Skin epidermis (tissue), 12 donors: ENCODE data around the gene KRTAP4-9.
"Not testable (repeated sequence)": the region's sequence is repeated elsewhere in the genome, so short reads cannot be mapped to it uniquely, and the experiment has no call there.

Experiments used
- H3K27ac ChIP-seq, 21 experiments: fragments of 200-600 bp; sonication (generic) in 11 of 21; one replicate each; pipeline ENCODE4 v1.5.0; 2020; ENCODE audit warnings: mild to moderate bottlenecking in 3 of 21, inconsistent platforms in 2 of 21, moderate library complexity in 2 of 21
- H3K4me3 ChIP-seq, 7 experiments: fragments of 200-600 bp; sonication (generic) in 2 of 7; one replicate each; pipeline ENCODE4 v1.5.0; 2020; ENCODE audit warnings: inconsistent platforms in 2 of 7, mild to moderate bottlenecking in 2 of 7, moderate library complexity in 1 of 7

KRTAP4-9 gene

DNA sequence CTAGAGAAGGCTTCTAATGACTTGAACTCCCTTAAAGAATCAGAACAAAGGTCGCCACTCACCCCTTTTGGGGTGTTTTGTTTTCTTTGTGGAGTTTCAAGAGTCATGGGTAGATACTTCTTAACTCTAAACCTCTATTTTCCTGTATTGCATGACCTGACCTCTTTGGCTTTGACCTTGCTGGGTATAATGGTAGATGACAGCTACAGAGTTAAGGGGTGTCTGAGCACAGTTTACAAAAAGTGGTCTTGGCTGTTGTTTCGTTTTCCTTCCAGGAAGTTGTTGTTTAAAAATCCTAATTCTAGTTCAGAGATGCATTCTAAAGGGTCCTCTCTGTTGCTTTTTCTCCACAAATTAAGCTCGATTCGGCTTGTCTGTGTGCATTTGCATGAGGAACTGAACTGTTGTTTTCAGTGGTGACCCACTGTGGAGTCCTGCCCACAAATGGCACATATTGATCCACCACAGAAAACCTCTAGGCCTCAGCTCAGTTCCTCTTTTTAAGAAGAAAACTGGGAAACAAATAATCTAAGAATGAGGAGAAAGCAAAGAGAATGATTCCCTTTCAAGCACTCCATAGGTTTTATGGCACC lies 16.3 kb upstream of the KRTAP4-9 start:
- H3K4me3 ChIP-seq, H3K27ac ChIP-seq: not testable (repeated sequence)

GRCh38 chr17:41096055-41096454 lies 9.1 kb upstream of the KRTAP4-9 start:
- Histone ChIP-seq H3K27ac (no peak overlapping the region), H3K4me3 (no peak overlapping the region)

- Histone ChIP-seq H3K4me3 (no peak within 1 kb of the TSS), H3K27ac (no peak within 1 kb of the TSS)
These were observed 7.1 kb upstream of the KRTAP4-9 start, which contains the start of gene KRTAP4-8 for GRCh38 chr17:41098042-41098441. Gene KRTAP4-8, minus strand, starts transcription at chr17:41098142. Its CDS starts 58 bp downstream, at chr17:41098084.

- no peak overlapping the region for H3K4me3 ChIP-seq
- no peak overlapping the region for H3K27ac ChIP-seq
These were observed 6.7 kb upstream of the KRTAP4-9 start for GRCh38 chr17:41098481-41098880.

DNA sequence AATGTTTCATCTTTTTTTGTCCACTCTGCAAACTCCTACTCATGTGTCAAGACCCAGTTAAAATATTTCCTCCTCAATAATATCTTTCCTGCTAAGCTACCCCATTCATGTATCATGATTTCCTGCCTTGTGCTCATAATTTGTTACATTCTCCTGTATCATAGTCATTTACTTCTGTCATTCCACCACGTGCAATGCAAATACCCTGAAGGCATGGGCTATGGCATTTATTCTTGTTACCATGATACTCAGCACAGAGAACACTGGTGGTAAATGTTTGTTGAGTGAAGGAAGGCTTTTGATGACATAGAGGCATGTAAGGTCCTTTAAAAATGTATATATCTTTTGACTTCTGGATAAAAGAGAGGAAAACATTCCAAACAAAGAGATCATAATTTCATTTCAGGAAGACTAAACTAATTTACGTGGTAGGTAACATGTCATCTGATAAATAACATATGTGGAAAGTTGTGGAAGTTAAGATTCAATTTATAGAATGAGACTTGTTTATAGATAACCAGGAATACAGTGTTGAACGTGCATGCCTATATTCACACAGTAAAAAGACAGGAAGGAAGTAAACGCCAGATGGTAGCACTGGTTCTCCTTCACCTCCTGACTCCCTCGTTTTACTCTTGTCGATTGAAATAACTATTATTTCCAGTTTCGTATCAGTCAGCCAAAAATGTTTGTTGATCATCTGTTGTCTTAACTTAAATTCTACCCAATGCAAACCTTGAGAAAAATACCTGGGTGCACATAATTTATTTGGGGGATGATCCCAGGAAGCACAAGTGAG lies 5.3 kb upstream of the KRTAP4-9 start:
- H3K27ac ChIP-seq, H3K4me3 ChIP-seq: not testable (repeated sequence)

DNA sequence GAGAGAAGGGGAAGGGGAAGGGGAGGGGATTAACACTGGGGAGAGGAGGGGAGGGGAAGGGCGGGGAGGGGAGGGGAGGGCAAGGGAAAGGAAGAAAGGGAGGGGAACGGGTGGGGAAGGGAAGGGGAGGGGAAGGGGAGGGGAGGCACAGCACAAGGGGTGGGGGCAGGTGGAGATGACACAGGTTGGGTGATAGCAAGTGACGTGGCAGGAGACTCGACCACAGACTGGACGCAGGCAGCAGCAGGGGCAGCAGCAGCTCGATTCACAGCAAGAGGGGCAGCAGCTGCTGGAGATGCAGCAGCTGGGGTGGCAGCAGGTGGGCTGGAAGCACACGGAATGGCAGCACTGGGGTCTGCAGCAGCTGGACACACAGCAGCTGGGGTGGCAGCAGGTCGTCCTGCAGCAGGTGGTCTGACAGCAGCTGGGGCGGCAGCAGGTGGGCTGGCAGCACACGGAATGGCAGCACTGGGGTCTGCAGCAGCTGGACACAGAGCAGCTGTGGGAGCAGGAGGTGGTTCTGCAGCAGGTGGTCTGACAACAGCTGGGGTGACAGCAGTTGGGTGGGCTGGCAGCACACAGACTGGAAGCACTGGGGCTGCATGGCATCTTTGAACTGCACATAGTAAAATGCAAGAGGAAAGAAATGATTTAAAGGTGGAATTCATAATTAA lies 3.5 kb upstream of the KRTAP4-9 start, which contains the start of gene KRTAP4-16:
KRTAP4-16 (minus strand) TSS at position 624 of the 674 bp plus-strand sequence; CDS start at position 624, 0 bp downstream.
- H3K4me3 ChIP-seq: no peak within 1 kb of the TSS
- H3K27ac ChIP-seq: no peak within 1 kb of the TSS

GRCh38 chr17:41103896-41104295 lies 1.3 kb upstream of the KRTAP4-9 start:
- no peak overlapping the region for H3K27ac ChIP-seq

GRCh38 chr17:41104386-41105038 lies 677 bp upstream of the KRTAP4-9 start:
- H3K27ac ChIP-seq, H3K4me3 ChIP-seq: not testable (repeated sequence)

More at GRCh38 chr17:41103896-41104295, 1.3 kb upstream of the KRTAP4-9 start:
- no peak overlapping the region for H3K4me3 ChIP-seq

DNA sequence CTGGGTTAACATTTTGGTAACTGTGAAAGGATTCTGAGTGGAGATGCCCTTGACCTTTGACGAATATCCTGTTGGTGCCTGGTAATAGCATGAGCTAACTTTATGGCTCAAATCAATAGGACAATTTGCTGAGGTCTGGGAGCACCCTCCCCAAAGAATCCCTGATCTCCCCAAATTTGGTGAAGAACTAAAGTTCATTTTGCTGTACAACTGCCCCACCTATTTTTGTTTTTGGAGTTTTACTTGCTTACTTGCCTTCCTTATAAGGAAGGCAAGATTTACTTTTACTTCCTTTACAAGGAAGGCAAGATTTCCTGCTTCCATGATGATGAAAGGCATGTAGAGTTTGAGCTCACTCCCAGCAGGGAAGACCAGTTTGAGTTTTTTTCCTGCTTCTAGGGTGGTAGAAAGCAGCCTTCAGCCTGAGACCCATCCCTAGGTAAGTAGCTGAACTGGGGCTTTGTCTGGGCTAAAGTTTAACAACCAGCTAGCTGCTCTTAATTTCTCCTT lies 2.8 kb downstream of the KRTAP4-9 start:
- Histone ChIP-seq H3K27ac (no peak overlapping the region), H3K4me3 (no peak overlapping the region)

DNA sequence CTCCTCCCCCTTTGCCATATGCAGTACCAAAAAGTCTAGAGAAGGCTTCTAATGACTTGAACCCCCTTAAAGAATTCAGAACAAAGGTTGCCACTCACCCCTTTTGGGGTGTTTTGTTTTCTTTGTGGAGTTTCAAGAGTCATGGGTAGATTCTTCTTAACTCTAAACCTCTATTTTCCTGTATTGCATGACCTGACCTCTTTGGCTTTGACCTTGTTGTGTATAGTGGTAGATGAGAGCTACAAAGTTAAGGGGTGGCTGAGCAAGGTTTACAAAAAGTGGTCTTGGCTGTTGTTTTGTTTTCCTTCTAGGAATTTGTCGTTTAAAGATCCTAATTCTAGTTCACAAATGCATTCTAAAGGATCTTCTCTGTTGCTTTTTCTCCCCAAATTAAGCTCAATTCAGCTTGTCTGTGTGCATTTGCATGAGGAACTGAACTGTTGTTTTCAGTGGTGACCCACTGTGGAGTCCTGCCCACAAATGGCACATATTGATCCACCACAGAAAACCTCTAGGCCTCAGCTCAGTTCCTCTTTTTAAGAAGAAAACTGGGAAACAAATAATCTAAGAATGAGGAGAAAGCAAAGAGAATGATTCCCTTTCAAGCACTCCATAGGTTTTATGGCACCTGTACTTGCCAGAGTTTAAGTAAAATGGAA lies 3.7 kb downstream of the KRTAP4-9 start:
- not testable (repeated sequence) for H3K27ac ChIP-seq, H3K4me3 ChIP-seq

DNA sequence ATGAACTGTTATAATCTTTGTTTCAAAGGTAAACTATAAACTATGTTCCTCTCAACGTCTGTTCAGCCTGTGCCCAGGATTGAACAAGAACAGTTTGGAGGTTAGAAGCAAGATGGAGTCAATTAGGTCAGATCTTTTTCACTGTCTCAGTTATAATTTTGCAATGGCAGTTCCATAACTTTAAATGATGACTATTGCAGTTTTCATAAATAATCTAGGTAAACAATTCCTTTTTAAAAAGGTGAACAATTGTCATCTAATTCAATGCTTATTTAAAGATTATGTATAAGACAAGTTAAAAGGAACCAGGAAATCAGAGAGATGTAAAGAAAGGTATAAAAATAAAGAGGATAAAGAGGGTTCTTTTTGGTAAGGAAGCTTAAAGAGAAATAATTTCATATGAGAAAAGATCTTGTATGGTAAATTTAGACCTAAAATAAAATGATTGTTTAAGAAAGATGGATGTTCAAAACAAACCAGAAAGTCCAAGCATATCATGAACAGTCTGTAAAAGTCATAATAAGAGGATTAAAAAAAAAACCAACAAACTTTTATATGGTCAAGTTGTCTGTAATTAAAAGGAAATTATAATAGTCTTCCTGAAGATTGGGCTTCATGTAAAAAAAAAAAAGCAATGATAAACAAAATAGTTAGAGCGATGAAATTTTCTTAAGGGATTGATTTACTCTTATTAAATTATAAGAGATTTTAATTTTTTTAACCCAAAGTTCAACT lies 6.1 kb downstream of the KRTAP4-9 start:
- Histone ChIP-seq H3K4me3 (no peak overlapping the region), H3K27ac (no peak overlapping the region)

DNA sequence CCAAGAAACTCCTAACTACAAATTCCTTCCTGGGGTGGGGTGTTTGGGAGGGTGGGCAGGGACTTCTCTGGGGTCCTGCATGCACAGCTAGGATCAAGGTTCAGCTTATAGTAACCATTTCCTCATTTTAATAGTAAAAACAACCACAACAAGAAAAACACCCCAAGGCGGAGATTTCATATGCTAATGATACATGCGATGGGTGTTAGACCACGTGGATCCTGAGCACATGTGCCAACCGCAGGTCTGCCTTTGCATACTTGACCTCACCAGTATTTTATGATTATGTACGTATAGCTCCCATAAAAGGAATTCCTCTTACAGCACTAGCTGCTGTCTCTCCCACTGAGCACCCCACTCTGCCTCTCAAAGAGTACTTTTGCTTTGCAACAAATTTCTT lies 11.1 kb downstream of the KRTAP4-9 start:
- Histone ChIP-seq H3K27ac (no peak overlapping the region), H3K4me3 (no peak overlapping the region)

DNA sequence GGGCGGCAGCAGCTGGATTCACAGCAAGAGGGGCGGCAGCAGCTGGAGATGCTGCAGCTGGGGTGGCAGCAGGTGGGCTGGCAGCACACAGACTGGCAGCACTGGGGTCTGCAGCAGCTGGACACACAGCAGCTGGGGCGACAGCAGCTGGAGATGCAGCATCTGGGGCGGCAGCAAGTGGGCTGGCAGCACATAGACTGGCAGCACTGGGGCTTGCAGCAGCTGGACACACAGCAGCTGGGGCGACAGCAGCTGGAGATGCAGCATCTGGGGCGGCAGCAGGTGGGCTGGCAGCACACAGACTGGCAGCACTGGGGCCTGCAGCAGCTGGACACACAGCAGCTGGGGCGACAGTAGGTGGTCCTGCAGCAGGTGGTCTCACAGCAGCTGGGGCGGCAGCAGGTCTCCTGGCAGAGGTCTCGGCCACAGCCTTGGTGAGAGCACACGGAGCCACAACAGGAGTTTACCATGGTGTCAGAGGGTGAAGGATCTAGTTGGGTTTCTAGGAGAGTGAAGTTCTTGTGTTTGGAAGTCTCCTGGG lies 12.7 kb downstream of the KRTAP4-9 start, which contains the start of gene KRTAP4-11:
KRTAP4-11 (minus strand) TSS at position 528 of the 541 bp plus-strand sequence; CDS start at position 470, 58 bp downstream.
- H3K27ac ChIP-seq, H3K4me3 ChIP-seq: not testable (repeated sequence)

GRCh38 chr17:41118721-41119120 lies 13.5 kb downstream of the KRTAP4-9 start:
- Histone ChIP-seq H3K4me3 (no peak overlapping the region), H3K27ac (no peak overlapping the region)

GRCh38 chr17:41119696-41120690 lies 14.8 kb downstream of the KRTAP4-9 start:
- H3K4me3 ChIP-seq, H3K27ac ChIP-seq: not testable (repeated sequence)

DNA sequence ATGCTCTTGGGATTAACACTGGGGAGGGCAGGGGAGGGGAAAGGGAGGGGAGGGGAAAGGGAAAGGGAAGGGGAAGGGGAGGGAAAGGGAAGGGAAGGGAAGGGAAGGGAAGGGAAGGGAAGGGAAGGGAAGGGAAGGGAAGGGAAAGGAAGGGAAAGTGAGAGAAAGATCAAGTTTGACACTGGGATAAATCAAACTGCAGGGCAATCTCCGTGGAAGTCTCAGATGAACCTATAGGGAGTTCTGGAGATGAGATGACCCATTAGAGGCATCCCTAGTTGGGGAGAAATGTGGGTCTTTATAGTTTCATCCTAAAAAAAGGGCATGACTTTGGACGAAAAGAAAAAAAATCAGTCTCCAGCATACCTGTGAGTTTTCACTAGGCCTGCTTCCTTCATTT lies 16.6 kb downstream of the KRTAP4-9 start:
- Histone ChIP-seq H3K4me3 (no peak overlapping the region), H3K27ac (no peak overlapping the region)

GRCh38 chr17:41123292-41123990 lies 18.3 kb downstream of the KRTAP4-9 start:
- H3K4me3 ChIP-seq, H3K27ac ChIP-seq: not testable (repeated sequence)
